H9 (cell line): Measurements from ENCODE around the gene SREBF2. TPM values are rescaled to one million over a fixed set of nuclear protein-coding genes. Genes with fewer than 3 reads are reported as not detected.

Experiments used
- DNase-seq: peaks from one replicate; pipeline ENCODE4 v3.0.0-alpha.2; 2017
- H2AFZ ChIP-seq: one replicate; pipeline ENCODE4 v1.6.1; 2013; ENCODE audit warnings: mild to moderate bottlenecking, low read length, control low read depth, moderate library complexity
- H2AK5ac ChIP-seq: 2 replicates; pipeline ENCODE4 v1.6.1; 2013; ENCODE audit warnings: low read length, control low read depth, mixed read lengths; ENCODE audit not compliant: insufficient read length
- H2BK120ac ChIP-seq: one replicate; pipeline ENCODE4 v1.6.1; 2013; ENCODE audit warnings: low read depth, mild to moderate bottlenecking, low read length, control low read depth, inconsistent platforms; ENCODE audit not compliant: poor library complexity, severe bottlenecking
- H2BK12ac ChIP-seq: 2 replicates; pipeline ENCODE4 v1.6.1; 2013; ENCODE audit warnings: low read length, control low read depth, mixed read lengths, low read depth; ENCODE audit not compliant: insufficient read length
- H2BK15ac ChIP-seq: 2 replicates; pipeline ENCODE4 v1.6.1; 2013; ENCODE audit warnings: low read depth, low read length, control low read depth
- H2BK20ac ChIP-seq: one replicate; pipeline ENCODE4 v1.6.1; 2013; ENCODE audit warnings: low read depth, mild to moderate bottlenecking, low read length, control low read depth, inconsistent platforms; ENCODE audit not compliant: poor library complexity, severe bottlenecking
- H2BK5ac ChIP-seq: 2 replicates; pipeline ENCODE4 v1.6.1; 2013; ENCODE audit warnings: low read length, control low read depth, mixed read lengths; ENCODE audit not compliant: insufficient read length
- H3K14ac ChIP-seq: 2 replicates; pipeline ENCODE4 v1.6.1; 2013; ENCODE audit warnings: low read length, control low read depth; ENCODE audit not compliant: insufficient read depth
- H3K18ac ChIP-seq: 2 replicates; pipeline ENCODE4 v1.6.1; 2013; ENCODE audit warnings: low read depth, mild to moderate bottlenecking, mixed read lengths, low read length, control low read depth; ENCODE audit not compliant: insufficient read length
- H3K23ac ChIP-seq: 2 replicates; pipeline ENCODE4 v1.6.1; 2013; ENCODE audit warnings: low read length, control low read depth, mixed read lengths, low read depth; ENCODE audit not compliant: insufficient read length
- H3K23me2 ChIP-seq: 2 replicates; pipeline ENCODE4 v1.6.1; 2013; ENCODE audit warnings: low read depth, mild to moderate bottlenecking, mixed read lengths, low read length, control low read depth; ENCODE audit not compliant: insufficient read length, poor library complexity, severe bottlenecking
- H3K27ac ChIP-seq: 2 replicates; pipeline ENCODE4 v1.5.1; 2013; ENCODE audit warnings: low read length, control low read depth, mixed read lengths, low read depth; ENCODE audit not compliant: insufficient read length
- H3K27me3 ChIP-seq: 2 replicates; pipeline ENCODE4 v1.6.1; 2013; ENCODE audit warnings: low read length, control low read depth, inconsistent platforms; ENCODE audit not compliant: insufficient read depth
- H3K4ac ChIP-seq: 2 replicates; pipeline ENCODE4 v1.6.1; 2013; ENCODE audit warnings: low read depth, mild to moderate bottlenecking, control low read depth, inconsistent platforms, low read length, moderate library complexity
- H3K4me1 ChIP-seq: 2 replicates; pipeline ENCODE4 v1.6.1; 2013; ENCODE audit warnings: low read length, control low read depth, inconsistent platforms; ENCODE audit not compliant: insufficient read depth
- H3K4me2 ChIP-seq: 2 replicates; pipeline ENCODE4 v1.6.1; 2013; ENCODE audit warnings: low read length, control low read depth, mixed read lengths; ENCODE audit not compliant: insufficient read length, insufficient read depth
- H3K56ac ChIP-seq: 2 replicates; pipeline ENCODE4 v1.6.1; 2013; ENCODE audit warnings: low read depth, mild to moderate bottlenecking, mixed read lengths, low read length, control low read depth; ENCODE audit not compliant: insufficient read length
- H3K79me1 ChIP-seq: 2 replicates; pipeline ENCODE4 v1.6.1; 2013; ENCODE audit warnings: low read depth, mild to moderate bottlenecking, moderate library complexity, low read length, control low read depth, inconsistent platforms; ENCODE audit not compliant: insufficient read depth, poor library complexity, severe bottlenecking
- H3K79me2 ChIP-seq: 2 replicates; pipeline ENCODE4 v1.6.1; 2013; ENCODE audit warnings: low read length, control low read depth, inconsistent platforms; ENCODE audit not compliant: insufficient read depth
- H3K9ac ChIP-seq: 2 replicates; pipeline ENCODE4 v1.6.1; 2013; ENCODE audit warnings: low read length, control low read depth, mixed read lengths; ENCODE audit not compliant: insufficient read length; ENCODE audit errors: extremely low read depth
- H3K9me3 ChIP-seq: one replicate; pipeline ENCODE4 v1.6.1; 2013; ENCODE audit warnings: low read depth, low read length, inconsistent platforms; ENCODE audit not compliant: control insufficient read depth
- H3T11ph ChIP-seq: one replicate; pipeline ENCODE4 v1.6.1; 2013; ENCODE audit warnings: mild to moderate bottlenecking, low read length, control low read depth, inconsistent platforms
- H4K20me1 ChIP-seq: one replicate; pipeline ENCODE4 v1.6.1; 2013; ENCODE audit not compliant: control insufficient read depth, insufficient read length, insufficient read depth
- H4K5ac ChIP-seq: 2 replicates; pipeline ENCODE4 v1.6.1; 2013; ENCODE audit warnings: low read depth, mild to moderate bottlenecking, mixed read lengths, low read length, control low read depth; ENCODE audit not compliant: insufficient read length
- H4K8ac ChIP-seq: replicated peaks from 2 replicates; pipeline ENCODE4 v1.6.1; 2013; ENCODE audit warnings: low read length, control low read depth, mixed read lengths, low read depth; ENCODE audit not compliant: insufficient read length
- H4K91ac ChIP-seq: 2 replicates; pipeline ENCODE4 v1.6.1; 2013; ENCODE audit warnings: low read depth, mild to moderate bottlenecking, moderate library complexity, mixed read lengths, low read length, control low read depth; ENCODE audit not compliant: insufficient read length
- H3K27ac Mint-ChIP-seq, 3 experiments: 2 replicates in 2 of 3; 3 replicates in 1 of 3; pipeline ENCODE4 v1.8.0; 2020 to 2021; ENCODE audit warnings: mixed read lengths in 3 of 3, mild to moderate bottlenecking in 1 of 3, moderate library complexity in 1 of 3
- H3K27me3 Mint-ChIP-seq: 2 replicates; pipeline ENCODE4 v1.8.0; 2021; ENCODE audit warnings: low read depth, mild to moderate bottlenecking, moderate library complexity, mixed read lengths
- H3K36me3 Mint-ChIP-seq, 3 experiments: 2 replicates in 2 of 3; 3 replicates in 1 of 3; pipeline ENCODE4 v1.8.0; 2020 to 2021; ENCODE audit warnings: low read depth in 3 of 3, mixed read lengths in 3 of 3; ENCODE audit not compliant: insufficient read depth in 1 of 3
- H3K4me1 Mint-ChIP-seq, 2 experiments: 2 replicates each; pipeline ENCODE4 v1.8.0; 2020; ENCODE audit warnings: mixed read lengths in 2 of 2
- H3K4me3 Mint-ChIP-seq, 2 experiments: 2 replicates in 1 of 2; 3 replicates in 1 of 2; pipeline ENCODE4 v1.8.0; 2020 to 2021; ENCODE audit warnings: mild to moderate bottlenecking in 2 of 2, mixed read lengths in 2 of 2, moderate library complexity in 1 of 2
- H3K9me3 Mint-ChIP-seq, 2 experiments: 2 replicates in 1 of 2; 3 replicates in 1 of 2; pipeline ENCODE4 v1.8.0; 2020; ENCODE audit warnings: mild to moderate bottlenecking in 2 of 2, mixed read lengths in 2 of 2, moderate library complexity in 1 of 2
- WGBS: extraction: QIAGEN DNeasy Blood & Tissue Kit; methylation state at CpG from one replicate; pipeline ENCODE4 v1.1.7; 2013; ENCODE audit warnings: missing lambda C conversion rate, low lambda C conversion rate, mixed read lengths; ENCODE audit not compliant: insufficient read length; ENCODE audit errors: extremely low coverage; 5-methylcytosine and 5-hydroxymethylcytosine counted together
- total RNA-seq: library from RNA; stranded (reverse); gene quantifications from 2 replicates; pipeline ENCODE4 v1.2.1, GENCODE V29; 2021
- TF ChIP-seq, protein P1 (sequence below): fragments of 200-600 bp; sonication (generic); conservative IDR thresholded peaks from 3 replicates; pipeline ENCODE4 v1.8.0; 2021; ENCODE audit warnings: antibody characterized with exemption, mild to moderate bottlenecking

SREBF2 gene
- total RNA-seq, 1 experiment from 2014 or later = 146 TPM

DNA sequence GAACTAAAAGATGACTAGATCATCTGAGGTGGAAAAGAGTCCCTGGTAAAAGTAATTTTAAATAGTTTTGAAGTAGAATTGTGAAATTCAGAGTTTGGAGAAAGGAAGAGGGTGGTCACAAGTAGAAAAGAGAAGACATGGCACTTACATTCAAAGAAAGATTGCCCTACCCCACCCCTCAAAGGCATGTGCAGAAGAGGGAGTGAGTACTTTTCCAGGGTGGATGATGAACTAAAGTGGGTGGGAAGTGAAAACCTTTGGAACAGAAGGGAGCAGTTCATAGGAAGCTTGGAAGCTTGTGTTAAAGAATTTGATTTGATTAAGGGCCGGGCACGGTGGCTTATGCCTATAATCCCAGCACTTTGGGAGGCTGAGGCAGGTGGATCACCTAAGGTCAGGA is 23.6 kb downstream of the SREBF2 start:
- H3K36me3 Mint-ChIP-seq = peaks cover 6 to 26% (median 9%) of the 10 kb centered on the region in 3 experiments; a peak in 6 of 7 replicates
- Histone ChIP-seq H3K79me1 (peaks cover 10% of the 10 kb centered on the region), H3K56ac (no peak overlapping the region), H2BK12ac (no peak overlapping the region), H3K27me3 (no peaks in the 10 kb centered on the region), H4K91ac (no peak overlapping the region), H3K4ac (no peak overlapping the region), H2AFZ (no peak overlapping the region), H3K14ac (no peak overlapping the region), H4K8ac (no peak overlapping the region), H3K9ac (no peak overlapping the region), H3K4me1 (peaks cover 4% of the 10 kb centered on the region; the same call in 1 of the 2 replicates), H3K27ac (no peak overlapping the region), H3K18ac (no peak overlapping the region), H4K5ac (no peak overlapping the region), H3K79me2 (peaks cover 21% of the 10 kb centered on the region; the same call in 1 of the 2 replicates), H3K23me2 (no peaks in the 10 kb centered on the region), H4K20me1 (no peaks in the 10 kb centered on the region), H2BK15ac (no peak overlapping the region), H2AK5ac (no peak overlapping the region), H3K9me3 (no peaks in the 10 kb centered on the region), H2BK5ac (no peak overlapping the region), H3K4me2 (no peak overlapping the region), H3K23ac (no peak overlapping the region), H2BK20ac (no peak overlapping the region), H2BK120ac (no peak overlapping the region), H3T11ph (no peak overlapping the region)
- DNase-seq = no peak
- no peak overlapping the region for H3K4me3 Mint-ChIP-seq
- H3K4me1 Mint-ChIP-seq = peaks cover 10 to 20% of the 10 kb centered on the region in 2 experiments
- TF ChIP-seq, protein P1, sequence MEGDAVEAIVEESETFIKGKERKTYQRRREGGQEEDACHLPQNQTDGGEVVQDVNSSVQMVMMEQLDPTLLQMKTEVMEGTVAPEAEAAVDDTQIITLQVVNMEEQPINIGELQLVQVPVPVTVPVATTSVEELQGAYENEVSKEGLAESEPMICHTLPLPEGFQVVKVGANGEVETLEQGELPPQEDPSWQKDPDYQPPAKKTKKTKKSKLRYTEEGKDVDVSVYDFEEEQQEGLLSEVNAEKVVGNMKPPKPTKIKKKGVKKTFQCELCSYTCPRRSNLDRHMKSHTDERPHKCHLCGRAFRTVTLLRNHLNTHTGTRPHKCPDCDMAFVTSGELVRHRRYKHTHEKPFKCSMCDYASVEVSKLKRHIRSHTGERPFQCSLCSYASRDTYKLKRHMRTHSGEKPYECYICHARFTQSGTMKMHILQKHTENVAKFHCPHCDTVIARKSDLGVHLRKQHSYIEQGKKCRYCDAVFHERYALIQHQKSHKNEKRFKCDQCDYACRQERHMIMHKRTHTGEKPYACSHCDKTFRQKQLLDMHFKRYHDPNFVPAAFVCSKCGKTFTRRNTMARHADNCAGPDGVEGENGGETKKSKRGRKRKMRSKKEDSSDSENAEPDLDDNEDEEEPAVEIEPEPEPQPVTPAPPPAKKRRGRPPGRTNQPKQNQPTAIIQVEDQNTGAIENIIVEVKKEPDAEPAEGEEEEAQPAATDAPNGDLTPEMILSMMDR = no peak
- H3K27ac Mint-ChIP-seq = peak overlapping the region in 1 of 3 experiments; percentile 44; a peak in 2 of 7 replicates
- no CpG with 5 or more reads among the region's 2 CpGs for whole genome bisulfite sequencing
- no peaks in the 10 kb centered on the region for H3K27me3 Mint-ChIP-seq
- H3K9me3 Mint-ChIP-seq = no peaks in the 10 kb centered on the region; a peak in 1 of 5 replicates
